ENCODE results near the gene NDUFS6.

GRCh38 chr5:1771149-1772065 lies 29.8 kb upstream of the NDUFS6 start:
- TF ChIP-seq CTCF (conservative IDR thresholded peaks at IDR 0.05 in 1 of 2, IDR thresholded peaks at IDR 0.05 in 1 of 2; ENCODE audit: low read depth in 1 of 2, low read length in 2 of 2) (no peak), EZH2 (IDR thresholded peaks at IDR 0.05; ENCODE audit: low read length, missing control alignments) (no peak)

All from fibroblast of lung (primary cell).